ENCODE results near the gene DOHH. TPM values are rescaled to one million over a fixed set of nuclear protein-coding genes. Genes with fewer than 3 reads are reported as not detected.

Gene DOHH
- total and polyA plus RNA-seq, 4 donors, result 1.4 to 12.0 (median 9.2) TPM

DNA sequence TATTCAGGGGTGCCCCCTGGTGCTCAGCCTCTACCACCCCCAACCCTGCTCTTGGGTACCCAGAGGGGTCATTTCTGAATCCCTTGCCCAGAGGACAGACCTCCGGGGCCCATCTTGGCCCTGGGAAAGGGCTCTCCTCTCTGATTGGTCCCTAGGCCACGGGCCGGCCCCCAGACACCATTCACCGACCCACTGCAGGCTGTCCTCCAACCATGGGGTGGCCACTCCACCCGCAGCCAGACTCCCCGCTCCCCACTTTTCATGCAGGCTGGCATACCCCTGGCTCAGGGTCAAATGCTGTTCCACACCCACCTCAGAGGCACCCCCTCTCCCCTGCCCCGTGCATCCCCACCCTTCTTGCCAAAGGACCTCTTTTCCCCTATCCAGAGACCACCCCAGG is 34.9 kb downstream of the DOHH start:
- no peak for DNase-seq (ENCODE audit: low spot score)
- peaks cover 3 to 18% (median 9%) of the 10 kb centered on the region in 4 donors for H3K4me1 ChIP-seq (ENCODE audit: control insufficient read depth in 4 of 4, insufficient read depth in 4 of 4, low read length in 3 of 4)
- WGBS, result 89% methylated on average over 7 of the region's 7 CpGs

DNA sequence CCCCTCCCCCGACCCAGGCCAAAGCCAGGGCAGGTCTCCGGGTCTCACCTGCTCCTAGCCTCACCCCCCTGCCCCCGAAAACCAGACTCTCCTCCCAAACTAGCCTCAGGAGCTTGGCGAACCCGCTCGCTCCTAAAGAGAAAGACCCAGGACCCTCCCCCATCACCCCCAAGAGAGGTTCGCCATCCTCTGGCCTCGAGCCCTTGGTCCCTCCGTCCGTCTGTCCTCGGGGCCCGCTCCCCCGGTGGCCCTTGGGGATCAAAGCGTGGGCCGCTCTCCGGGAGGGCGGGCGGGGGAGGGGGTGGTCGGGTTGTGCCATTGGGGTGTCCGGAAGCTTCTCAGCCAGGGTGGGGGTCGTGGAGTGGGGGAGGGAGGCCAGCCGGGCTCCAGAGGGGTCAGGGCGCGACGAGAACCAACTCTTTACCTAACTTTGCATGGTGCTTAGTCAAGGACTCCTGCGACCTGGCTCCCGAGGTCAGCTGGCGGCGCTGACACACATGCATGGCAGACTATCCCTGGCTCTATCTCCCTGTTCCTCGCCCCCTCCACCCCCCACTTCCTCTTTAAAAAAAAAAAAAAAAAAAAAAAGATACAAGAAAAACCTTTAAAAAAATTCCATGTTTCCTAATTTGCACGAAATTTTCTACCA is 35.8 kb downstream of the DOHH start:
- H3K9ac ChIP-seq (ENCODE audit: low read depth in 1 of 2, low read length in 2 of 2), result no peak overlapping the region
- H3K4me1 ChIP-seq (ENCODE audit: control insufficient read depth in 4 of 4, insufficient read depth in 4 of 4, low read length in 3 of 4), result peaks cover 8 to 25% (median 14%) of the 10 kb centered on the region in 4 donors
- H3K27me3 ChIP-seq (ENCODE audit: control insufficient read depth in 4 of 4, insufficient read depth in 4 of 4, low read length in 3 of 4), result no peaks in the 10 kb centered on the region
- no peaks in the 10 kb centered on the region for H3K9me3 ChIP-seq (ENCODE audit: control insufficient read depth in 4 of 4, low read length in 3 of 4)
- no peak overlapping the region for H3K4me3 ChIP-seq (ENCODE audit: low read depth in 1 of 3, low read length in 3 of 3)
- no peak overlapping the region for H3K27ac ChIP-seq (ENCODE audit: low read depth in 1 of 2, low read length in 2 of 2)
- 75% methylated on average over 31 of the region's 31 CpGs for WGBS
- no peak for TF ChIP-seq FOXA1 (IDR thresholded peaks at IDR 0.05)
- no peak for TF ChIP-seq EGR1 (IDR thresholded peaks at IDR 0.05; ENCODE audit: low read depth in 2 of 2)
- no peak for TF ChIP-seq HNF4G (IDR thresholded peaks at IDR 0.05)
- TF ChIP-seq YY1 (IDR thresholded peaks at IDR 0.05), result no peak
- no peak for TF ChIP-seq TAF1 (conservative IDR thresholded peaks at IDR 0.05)
- no peak for TF ChIP-seq GABPA (IDR thresholded peaks at IDR 0.05 in 1 of 2, conservative IDR thresholded peaks at IDR 0.05 in 1 of 2)
- TF ChIP-seq FOXA2 (IDR thresholded peaks at IDR 0.05), result no peak
- no peak for TF ChIP-seq RXRA (IDR thresholded peaks at IDR 0.05)
- H3K36me3 ChIP-seq (ENCODE audit: control insufficient read depth in 4 of 4, insufficient read depth in 3 of 4, low read depth in 1 of 4, low read length in 3 of 4), result peaks cover 4 to 14% (median 6%) of the 10 kb centered on the region in 4 donors
- no peak for DNase-seq (ENCODE audit: low spot score)

More for the DNA sequence above, 34.9 kb downstream of the DOHH start:
- TF ChIP-seq, protein P1, sequence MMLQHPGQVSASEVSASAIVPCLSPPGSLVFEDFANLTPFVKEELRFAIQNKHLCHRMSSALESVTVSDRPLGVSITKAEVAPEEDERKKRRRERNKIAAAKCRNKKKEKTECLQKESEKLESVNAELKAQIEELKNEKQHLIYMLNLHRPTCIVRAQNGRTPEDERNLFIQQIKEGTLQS (IDR thresholded peaks at IDR 0.05), result no peak
- TF ChIP-seq EGR1 (IDR thresholded peaks at IDR 0.05; ENCODE audit: low read depth in 2 of 2) (no peak), HNF4G (IDR thresholded peaks at IDR 0.05) (no peak), NR2F2 (IDR thresholded peaks at IDR 0.05) (no peak), RXRA (IDR thresholded peaks at IDR 0.05) (no peak), FOXA2 (IDR thresholded peaks at IDR 0.05) (no peak), JUND (IDR thresholded peaks at IDR 0.05) (no peak), GABPA (IDR thresholded peaks at IDR 0.05 in 1 of 2, conservative IDR thresholded peaks at IDR 0.05 in 1 of 2) (no peak), SP1 (IDR thresholded peaks at IDR 0.05) (no peak), TAF1 (conservative IDR thresholded peaks at IDR 0.05) (no peak), HNF4A (conservative IDR thresholded peaks at IDR 0.05) (no peak), YY1 (IDR thresholded peaks at IDR 0.05) (no peak)
- TF ChIP-seq, protein P2, sequence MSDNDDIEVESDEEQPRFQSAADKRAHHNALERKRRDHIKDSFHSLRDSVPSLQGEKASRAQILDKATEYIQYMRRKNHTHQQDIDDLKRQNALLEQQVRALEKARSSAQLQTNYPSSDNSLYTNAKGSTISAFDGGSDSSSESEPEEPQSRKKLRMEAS (IDR thresholded peaks at IDR 0.05), result no peak
- TF ChIP-seq, protein P3, sequence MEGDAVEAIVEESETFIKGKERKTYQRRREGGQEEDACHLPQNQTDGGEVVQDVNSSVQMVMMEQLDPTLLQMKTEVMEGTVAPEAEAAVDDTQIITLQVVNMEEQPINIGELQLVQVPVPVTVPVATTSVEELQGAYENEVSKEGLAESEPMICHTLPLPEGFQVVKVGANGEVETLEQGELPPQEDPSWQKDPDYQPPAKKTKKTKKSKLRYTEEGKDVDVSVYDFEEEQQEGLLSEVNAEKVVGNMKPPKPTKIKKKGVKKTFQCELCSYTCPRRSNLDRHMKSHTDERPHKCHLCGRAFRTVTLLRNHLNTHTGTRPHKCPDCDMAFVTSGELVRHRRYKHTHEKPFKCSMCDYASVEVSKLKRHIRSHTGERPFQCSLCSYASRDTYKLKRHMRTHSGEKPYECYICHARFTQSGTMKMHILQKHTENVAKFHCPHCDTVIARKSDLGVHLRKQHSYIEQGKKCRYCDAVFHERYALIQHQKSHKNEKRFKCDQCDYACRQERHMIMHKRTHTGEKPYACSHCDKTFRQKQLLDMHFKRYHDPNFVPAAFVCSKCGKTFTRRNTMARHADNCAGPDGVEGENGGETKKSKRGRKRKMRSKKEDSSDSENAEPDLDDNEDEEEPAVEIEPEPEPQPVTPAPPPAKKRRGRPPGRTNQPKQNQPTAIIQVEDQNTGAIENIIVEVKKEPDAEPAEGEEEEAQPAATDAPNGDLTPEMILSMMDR (IDR thresholded peaks at IDR 0.05; ENCODE audit: low read depth, low read length, missing input control), result no peak
- peaks cover 2 to 12% (median 6%) of the 10 kb centered on the region in 4 donors for H3K36me3 ChIP-seq (ENCODE audit: control insufficient read depth in 4 of 4, insufficient read depth in 3 of 4, low read depth in 1 of 4, low read length in 3 of 4)
- no peak overlapping the region for H3K27ac ChIP-seq (ENCODE audit: low read depth in 1 of 2, low read length in 2 of 2)
- H3K9ac ChIP-seq (ENCODE audit: low read depth in 1 of 2, low read length in 2 of 2), result no peak overlapping the region
- H3K4me3 ChIP-seq (ENCODE audit: low read depth in 1 of 3, low read length in 3 of 3), result no peak overlapping the region
- H3K9me3 ChIP-seq (ENCODE audit: control insufficient read depth in 4 of 4, low read length in 3 of 4), result no peaks in the 10 kb centered on the region
- no peaks in the 10 kb centered on the region for H3K27me3 ChIP-seq (ENCODE audit: control insufficient read depth in 4 of 4, insufficient read depth in 4 of 4, low read length in 3 of 4)

Measured in liver (tissue), 9 donors.